GM21825 (cell line): Measurements from ENCODE around the gene ARL2BP.
"Not testable (repeated sequence)": the region's sequence is repeated elsewhere in the genome, so short reads cannot be mapped to it uniquely, and the experiment has no call there.

Source experiments
- ATAC-seq: cut with Tn5 transposase; IDR thresholded peaks from one replicate; pipeline ENCODE4 v1.9.1; 2021; ENCODE audit warnings: mild to moderate bottlenecking, moderate library complexity; ENCODE audit not compliant: unreplicated experiment

Gene ARL2BP

GRCh38 chr16:57262841-57263540 lies 17.9 kb downstream of the ARL2BP start:
- ATAC-seq = no peak

GRCh38 chr16:57263541-57264351 lies 18.7 kb downstream of the ARL2BP start:
- ATAC-seq = no peak

- no peak for ATAC-seq
Observed at GRCh38 chr16:57264381-57264780, 19.3 kb downstream of the ARL2BP start.

GRCh38 chr16:57264950-57265371 lies 19.9 kb downstream of the ARL2BP start:
- ATAC-seq = no peak

GRCh38 chr16:57265850-57266530 lies 20.9 kb downstream of the ARL2BP start:
- no peak for ATAC-seq

GRCh38 chr16:57266531-57267260 lies 21.6 kb downstream of the ARL2BP start:
- ATAC-seq = no peak

- ATAC-seq = not testable (repeated sequence)
Observed at GRCh38 chr16:57267343-57267742, 22.3 kb downstream of the ARL2BP start.

GRCh38 chr16:57268804-57269800 lies 24.0 kb downstream of the ARL2BP start:
- ATAC-seq = no peak

- ATAC-seq = no peak
Observed at GRCh38 chr16:57270221-57271062, 25.4 kb downstream of the ARL2BP start.

GRCh38 chr16:57271063-57271345 lies 25.9 kb downstream of the ARL2BP start:
- ATAC-seq = no peak

- ATAC-seq = no peak
Observed at GRCh38 chr16:57271867-57272495, 26.9 kb downstream of the ARL2BP start.

- ATAC-seq = no peak
Observed at GRCh38 chr16:57273359-57273758, 28.3 kb downstream of the ARL2BP start.

GRCh38 chr16:57273826-57274225 lies 28.8 kb downstream of the ARL2BP start:
- ATAC-seq = no peak

GRCh38 chr16:57275946-57276345 lies 30.9 kb downstream of the ARL2BP start:
- ATAC-seq = not testable (repeated sequence)

GRCh38 chr16:57276596-57276995 lies 31.5 kb downstream of the ARL2BP start:
- ATAC-seq = no peak

- ATAC-seq = no peak
Observed at GRCh38 chr16:57277586-57277985, 32.5 kb downstream of the ARL2BP start.

- no peak for ATAC-seq
Observed at GRCh38 chr16:57278494-57278893, 33.4 kb downstream of the ARL2BP start.

- ATAC-seq = no peak
Observed at GRCh38 chr16:57279780-57280638, 35.0 kb downstream of the ARL2BP start.
